GM18868 (cell line): ENCODE results near the gene GPR107.

Source experiments
- ATAC-seq: cut with Tn5 transposase; IDR thresholded peaks from one replicate; pipeline ENCODE4 v1.9.1; 2021; ENCODE audit warnings: mild to moderate bottlenecking, moderate library complexity; ENCODE audit not compliant: unreplicated experiment

GPR107 gene

GRCh38 chr9:130155647-130156046 lies 101.9 kb downstream of the GPR107 start:
- no peak for ATAC-seq

GRCh38 chr9:130156672-130157071 lies 103.0 kb downstream of the GPR107 start:
- no peak for ATAC-seq

DNA sequence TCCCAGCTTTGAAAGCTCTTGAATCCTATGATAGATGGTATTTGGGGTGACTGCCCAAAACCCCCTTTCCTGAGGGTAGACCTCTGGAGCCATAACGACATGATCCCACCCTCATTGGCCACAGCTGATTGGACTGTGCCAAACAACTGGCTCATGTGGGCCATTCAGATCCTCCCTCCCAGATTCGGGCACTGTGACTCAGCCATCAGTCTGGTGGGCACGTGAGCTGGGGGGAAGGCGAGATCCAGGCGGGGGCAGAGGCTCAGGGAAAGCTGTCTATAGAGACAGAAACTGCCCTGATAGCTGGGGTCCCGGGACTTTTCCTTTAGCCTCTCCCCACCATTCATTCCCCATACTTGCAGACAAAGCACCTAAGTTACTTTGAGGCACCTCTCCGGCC lies 103.4 kb downstream of the GPR107 start:
- no peak for ATAC-seq

DNA sequence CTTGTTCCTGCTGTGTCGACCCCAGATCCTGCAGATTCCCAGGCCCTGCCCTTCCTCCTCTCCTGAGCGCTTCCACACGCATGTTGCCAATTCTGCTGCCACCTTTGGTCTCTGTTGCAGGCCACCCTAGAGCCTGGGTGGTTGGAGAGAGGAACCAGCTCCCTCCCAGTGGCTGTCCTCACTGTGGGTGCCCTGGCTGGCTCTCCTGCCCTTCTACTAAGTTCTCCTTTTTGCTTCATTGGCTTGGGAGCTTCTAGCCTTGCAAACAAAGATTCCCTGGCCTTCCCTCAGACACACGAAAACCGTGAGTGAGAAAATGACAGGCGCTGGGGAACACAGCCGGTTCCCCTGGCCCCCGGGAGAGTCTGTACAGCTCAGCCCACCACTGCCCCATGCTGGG lies 104.3 kb downstream of the GPR107 start:
- no peak for ATAC-seq

DNA sequence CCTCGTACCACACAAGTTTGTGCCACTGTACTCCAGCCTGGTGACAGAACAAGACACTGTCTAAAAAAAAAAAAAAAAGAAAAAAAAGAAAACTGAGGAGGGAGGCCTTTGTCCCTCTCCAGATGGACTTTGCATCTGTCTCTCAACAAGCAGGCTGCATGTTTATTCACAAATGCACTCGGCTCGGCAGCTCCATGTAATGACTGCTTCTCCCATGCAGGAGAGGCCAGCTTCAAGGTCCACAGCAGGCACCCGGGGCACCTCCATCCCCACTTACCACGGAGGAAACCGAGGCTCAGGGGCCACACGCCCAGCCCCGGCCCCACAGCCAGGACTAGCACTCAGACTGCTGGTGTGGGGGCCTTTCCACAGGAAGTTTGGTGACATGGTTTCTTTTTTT lies 105.4 kb downstream of the GPR107 start:
- no peak for ATAC-seq

DNA sequence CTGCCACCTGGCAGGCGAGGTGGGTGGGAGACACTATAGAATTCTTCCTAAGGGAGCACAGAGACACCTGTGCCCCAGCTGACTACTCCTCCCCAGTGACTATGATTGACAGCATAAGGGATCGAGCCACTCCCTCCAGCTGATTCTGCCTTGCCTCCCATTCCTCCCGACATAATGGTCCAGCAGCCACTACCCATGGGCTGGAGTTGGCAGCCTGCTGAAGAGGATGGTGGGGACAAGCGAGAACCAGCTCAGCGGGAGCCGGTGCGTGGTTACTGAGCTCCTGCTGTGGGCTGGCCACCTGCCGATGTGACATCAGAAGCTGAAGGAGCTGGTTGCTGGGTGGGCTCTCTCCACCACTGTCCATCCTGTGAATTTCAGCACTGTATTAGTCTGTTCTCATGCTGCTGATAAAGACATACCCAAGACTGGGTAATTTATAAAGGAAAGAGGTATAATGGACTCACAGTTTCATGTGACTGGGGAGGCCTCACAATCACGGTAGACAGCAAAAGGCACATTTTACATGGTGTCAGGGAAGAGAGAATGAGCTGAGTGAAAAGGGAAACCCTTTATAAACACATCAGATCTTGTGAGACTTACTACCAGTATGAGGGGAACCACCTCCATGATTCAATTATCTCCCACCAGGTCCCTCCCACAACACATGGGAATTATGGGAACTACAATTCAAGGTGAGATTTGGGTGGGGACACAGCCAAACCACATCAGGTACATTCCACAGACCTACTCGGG lies 106.4 kb downstream of the GPR107 start:
- ATAC-seq, result no peak

- no peak for ATAC-seq
Measured at GRCh38 chr9:130160862-130161470, 107.3 kb downstream of the GPR107 start.

GRCh38 chr9:130165579-130165978 lies 111.9 kb downstream of the GPR107 start:
- ATAC-seq, result no peak

GRCh38 chr9:130166399-130166798 lies 112.7 kb downstream of the GPR107 start:
- no peak for ATAC-seq

DNA sequence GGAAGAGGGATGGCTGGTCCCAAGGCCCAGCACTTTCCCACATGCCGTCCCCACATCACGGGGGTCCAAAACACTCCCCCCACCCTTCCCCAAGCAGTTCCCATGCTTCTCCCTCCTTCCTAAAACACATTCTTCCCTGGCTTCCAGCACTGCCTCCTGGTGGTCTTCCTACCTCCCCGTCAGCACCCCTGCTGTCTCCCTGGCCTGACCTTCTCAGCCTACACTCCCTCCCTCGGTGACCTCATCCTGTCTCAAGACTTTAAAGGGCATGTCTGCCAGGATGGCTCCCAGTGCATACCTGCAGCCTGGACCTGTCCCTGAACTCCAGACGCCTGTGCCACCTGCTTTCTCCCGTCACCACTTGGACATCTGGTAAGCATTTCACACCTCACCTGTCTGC lies 114.2 kb downstream of the GPR107 start:
- no peak for ATAC-seq

DNA sequence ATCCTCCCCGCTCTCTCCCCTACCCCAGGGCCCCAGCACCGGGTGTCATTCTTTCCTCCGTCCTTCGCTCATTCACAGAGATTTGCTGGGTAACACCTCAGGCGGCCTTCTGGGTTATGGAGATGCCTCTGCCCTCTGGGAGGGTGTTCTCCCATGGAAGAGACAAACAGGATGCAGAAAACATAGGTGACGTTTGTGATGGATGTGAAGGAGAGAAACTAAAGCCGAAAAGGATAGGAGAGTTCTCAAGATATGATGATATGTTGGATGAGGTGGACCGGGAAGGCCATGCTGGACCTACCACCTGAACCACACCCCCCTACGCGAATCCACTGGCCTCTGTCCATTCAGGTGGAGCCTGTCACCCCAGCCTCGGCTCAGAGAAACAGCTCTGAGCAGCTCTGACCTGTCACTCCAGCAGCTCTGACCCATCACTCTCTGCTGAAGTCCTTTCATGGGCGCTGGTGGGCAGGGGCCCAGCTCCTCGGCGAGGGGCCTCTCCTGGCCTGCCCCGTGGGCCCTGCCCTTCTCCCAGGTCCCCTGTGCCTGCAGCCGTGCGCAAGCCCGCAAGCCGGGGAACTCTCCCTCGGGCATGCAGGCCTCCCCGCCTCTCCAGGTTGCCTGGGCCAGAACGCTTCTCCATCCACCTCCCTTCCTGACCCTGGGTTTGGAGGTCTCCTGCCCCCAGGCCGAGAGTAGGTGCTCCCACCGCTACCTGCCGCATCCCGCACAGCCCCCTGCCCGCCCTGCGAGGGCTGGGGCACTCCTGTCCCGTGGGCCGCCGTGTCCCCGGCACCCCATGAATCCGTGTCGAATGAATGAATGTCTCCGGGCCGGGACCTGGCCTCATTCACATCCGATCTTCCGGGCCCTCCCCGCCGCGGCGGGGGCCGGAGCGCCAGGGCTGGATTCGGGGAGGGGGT lies 117.8 kb downstream of the GPR107 start:
- ATAC-seq, result no peak

DNA sequence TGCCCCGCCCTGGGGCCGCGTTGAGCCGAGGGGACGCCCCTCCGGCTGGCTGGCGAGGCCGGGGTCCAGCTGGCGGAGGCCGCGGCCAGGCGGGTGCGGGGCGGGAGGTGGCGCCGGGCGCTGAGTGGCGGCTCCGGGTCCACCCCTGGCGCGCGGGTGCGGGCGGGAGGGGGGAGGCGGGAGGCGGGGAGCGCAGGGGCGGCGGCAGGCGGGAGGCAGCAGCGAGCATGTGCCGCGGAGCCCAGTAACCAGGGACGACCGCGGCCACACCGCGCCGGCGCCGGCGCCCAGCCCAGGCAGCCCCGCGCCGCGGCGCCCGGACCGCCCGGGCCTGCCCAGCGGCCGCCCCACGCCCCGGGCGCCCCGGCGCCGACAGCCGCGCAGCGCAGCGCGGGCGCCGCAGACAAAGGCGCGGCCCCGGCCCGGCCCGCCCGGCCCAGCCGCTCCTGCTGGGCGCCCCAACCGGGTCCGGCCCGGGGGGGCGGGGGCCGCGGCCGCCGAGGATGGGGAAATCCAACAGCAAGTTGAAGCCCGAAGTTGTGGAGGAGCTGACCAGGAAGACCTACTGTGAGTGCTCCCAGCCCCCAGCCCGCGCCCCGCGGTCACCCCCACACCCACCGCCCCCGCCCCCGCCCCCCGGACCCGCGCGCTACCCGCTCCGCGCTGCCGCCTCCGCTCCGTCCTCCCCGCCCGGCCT lies 118.6 kb downstream of the GPR107 start, which contains the start of gene NCS1:
TSS of gene NCS1 (plus strand) at position 244 of the 697 bp plus-strand sequence. CDS start at position 504, 260 bp downstream.
- ATAC-seq, result no peak

DNA sequence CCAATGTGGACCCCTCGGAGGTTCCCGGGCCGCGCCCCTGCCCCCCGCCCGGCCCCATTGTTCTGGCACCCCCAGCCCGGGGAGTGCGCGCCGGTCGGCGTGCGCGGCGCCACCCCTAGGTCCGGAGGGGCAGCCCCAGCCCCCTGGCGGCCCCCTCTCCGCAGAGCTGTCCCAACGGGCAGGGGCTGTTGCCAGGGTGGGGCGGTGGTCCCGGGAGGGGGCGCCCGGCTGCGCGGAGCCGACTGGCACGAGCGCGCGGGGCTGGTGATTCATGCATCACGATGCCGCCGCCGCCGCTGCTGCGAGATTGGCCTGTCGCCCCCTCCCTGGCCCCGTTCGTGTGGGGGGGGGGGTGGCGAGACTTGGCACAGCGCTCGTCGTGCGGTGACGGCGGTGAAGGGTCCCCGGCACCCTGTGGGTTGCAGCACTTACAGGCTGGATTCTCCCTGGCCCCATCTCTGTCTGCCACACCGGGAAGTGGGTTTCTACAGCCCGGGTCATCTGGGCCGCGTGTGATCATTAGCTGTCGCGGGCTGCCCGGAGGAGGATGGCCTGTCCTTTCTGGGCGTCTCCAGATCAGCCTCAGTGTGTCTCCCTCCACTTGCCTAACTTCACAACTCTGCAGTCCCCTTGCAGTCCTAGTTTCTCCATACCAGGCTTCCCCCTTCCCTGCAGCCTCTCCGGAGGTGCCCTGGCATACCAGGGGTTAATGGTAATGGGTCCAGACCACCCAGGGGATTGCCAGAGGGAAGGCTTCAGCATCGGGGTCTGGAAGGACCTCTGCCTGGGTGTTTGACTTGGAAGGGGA lies 119.4 kb downstream of the GPR107 start:
- no peak for ATAC-seq

- ATAC-seq, result no peak
Measured at GRCh38 chr9:130173666-130173983, 119.9 kb downstream of the GPR107 start.

DNA sequence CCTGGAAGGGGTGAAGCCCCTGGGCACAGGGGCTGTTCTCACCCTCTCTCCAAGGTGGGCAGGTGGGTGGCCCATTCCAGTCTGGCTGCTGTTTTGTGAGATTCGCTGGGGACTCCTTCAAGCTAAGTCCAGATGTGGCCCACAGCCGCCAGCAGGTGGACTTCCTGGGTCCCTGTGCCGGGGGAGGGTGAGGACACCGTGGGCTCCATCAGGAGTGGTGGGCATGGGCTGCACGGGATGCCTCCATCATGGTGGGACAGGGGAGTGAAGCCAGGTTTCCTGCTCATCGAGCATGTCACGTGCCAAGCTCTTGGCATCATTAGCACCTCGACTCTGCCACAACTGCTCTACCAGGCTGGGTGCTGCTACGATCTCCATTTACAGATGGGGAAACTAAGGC lies 120.3 kb downstream of the GPR107 start:
- ATAC-seq, result no peak

- ATAC-seq, result no peak
Measured at GRCh38 chr9:130174920-130175321, 121.2 kb downstream of the GPR107 start.

DNA sequence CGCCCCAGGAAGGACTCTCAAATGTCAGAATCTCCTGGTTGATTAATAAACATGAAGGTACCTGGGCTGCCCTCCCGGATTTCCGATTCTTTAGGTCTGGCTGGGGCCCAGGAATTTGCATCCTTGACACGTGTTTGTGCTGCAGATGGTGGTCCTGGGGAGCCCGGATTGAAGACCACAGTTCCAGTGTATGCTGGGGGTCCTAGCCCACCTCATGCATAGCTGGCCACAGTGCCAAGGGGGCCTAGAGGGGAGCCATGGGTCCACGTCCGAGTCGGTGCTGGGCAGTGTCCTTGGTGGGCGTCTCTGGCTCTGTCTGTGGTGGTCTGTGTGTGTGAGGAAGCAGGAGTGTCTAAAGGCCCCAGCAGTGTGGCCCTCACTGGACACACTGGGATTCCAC lies 121.6 kb downstream of the GPR107 start:
- no peak for ATAC-seq

DNA sequence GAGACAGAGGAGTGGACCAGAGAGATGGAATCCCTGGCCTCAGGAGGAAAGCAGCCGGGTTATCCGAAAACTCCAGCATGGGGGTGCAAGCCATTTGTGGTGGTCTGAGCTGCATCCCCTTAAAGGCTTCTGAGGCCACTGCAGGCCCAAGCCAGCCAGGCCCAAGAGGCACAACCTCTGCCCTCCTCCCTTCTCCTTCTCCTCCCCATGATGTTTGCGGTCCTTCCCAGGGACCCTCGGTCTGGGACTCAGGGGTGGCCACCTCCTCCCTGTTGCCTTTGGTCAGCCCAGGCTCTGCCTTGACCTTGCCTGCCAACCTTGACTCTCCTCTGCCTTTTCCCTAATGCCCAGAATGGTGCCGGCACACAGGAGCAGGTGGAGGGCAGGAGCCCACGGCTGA lies 123.1 kb downstream of the GPR107 start:
- ATAC-seq, result no peak

DNA sequence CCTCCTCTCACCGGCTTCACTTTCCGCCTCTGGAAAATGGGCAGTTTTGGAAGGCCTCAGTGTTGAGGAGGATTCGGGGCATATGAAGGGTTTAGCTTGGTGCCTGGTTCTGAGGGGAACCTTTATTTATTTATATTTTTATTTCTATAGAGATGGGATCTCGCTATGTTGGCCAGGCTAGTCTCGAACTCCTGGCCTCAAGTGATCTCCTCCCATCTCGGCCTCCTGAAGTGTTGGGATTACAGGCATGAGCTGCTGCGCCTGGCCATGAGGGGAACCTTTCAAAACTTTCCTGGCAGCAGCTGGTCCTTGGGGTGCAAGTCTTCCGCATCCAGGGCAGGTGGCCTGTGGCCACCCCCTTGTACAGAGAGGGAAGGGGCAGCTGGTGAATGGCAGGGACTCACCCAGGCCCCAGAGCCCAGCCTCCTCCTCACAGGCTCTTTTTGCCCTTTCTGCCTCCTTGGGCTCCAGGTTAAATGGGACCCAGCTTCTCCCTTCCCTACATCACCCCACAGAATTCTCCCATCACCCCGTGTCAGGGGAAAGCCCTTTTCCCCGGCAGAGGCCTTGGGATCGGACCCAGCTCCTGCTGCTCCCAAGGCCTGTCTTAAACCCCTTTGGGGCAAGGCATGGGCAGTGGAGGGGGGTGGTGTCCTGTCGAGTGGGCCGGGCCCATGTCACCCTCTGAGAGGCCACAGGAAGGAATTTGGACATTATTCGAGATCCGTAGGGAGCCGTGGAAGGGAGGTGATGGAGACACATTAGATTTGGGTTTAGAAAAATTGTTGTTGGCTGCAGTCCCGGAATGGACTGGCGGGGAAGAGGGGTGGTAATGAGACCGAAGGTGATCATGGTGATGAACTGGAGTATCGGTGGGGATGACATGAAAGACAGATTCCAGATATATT lies 124.4 kb downstream of the GPR107 start:
- no peak for ATAC-seq
